Measurements from ENCODE around the gene PIGB.
"Not testable (repeated sequence)": the region's sequence is repeated elsewhere in the genome, so short reads cannot be mapped to it uniquely, and the experiment has no call there.

PIGB gene

GRCh38 chr15:55318588-55319494 is at the start of gene PIGB, which contains the start of gene PIGBOS1:
Gene PIGB, plus strand, starts transcription at chr15:55319222. Its CDS starts 29 bp downstream, at chr15:55319251.
Gene PIGBOS1, minus strand, starts transcription at chr15:55319123. Its CDS starts 1,331 bp downstream, at chr15:55317792.
- in situ Hi-C loops (cut with MboI; ENCODE audit: low sequenced_read_pairs) = no loop called here

GRCh38 chr15:55270291-55270690 is 48.7 kb upstream of the PIGB start:
- in situ Hi-C loops (cut with MboI; ENCODE audit: low sequenced_read_pairs) = no loop called here

GRCh38 chr15:55276324-55276723 is 42.7 kb upstream of the PIGB start:
- in situ Hi-C loops (cut with MboI; ENCODE audit: low sequenced_read_pairs) = no loop called here

GRCh38 chr15:55277116-55277564 is 41.9 kb upstream of the PIGB start:
- in situ Hi-C loops (cut with MboI; ENCODE audit: low sequenced_read_pairs) = no loop called here

GRCh38 chr15:55277715-55278114 is 41.3 kb upstream of the PIGB start:
- in situ Hi-C loops (cut with MboI; ENCODE audit: low sequenced_read_pairs) = no loop called here

GRCh38 chr15:55279100-55279745 is 39.8 kb upstream of the PIGB start:
- in situ Hi-C loops (cut with MboI; ENCODE audit: low sequenced_read_pairs) = no loop called here

GRCh38 chr15:55279746-55280351 is 39.2 kb upstream of the PIGB start:
- in situ Hi-C loops (cut with MboI; ENCODE audit: low sequenced_read_pairs) = loop anchor here (5.0 kb wide), 1 partner anchor 58 kb away; no protein-coding TSS in a partner anchor

- in situ Hi-C loops (cut with MboI; ENCODE audit: low sequenced_read_pairs) = loop anchor here (5.0 kb wide), 1 partner anchor 58 kb away; no protein-coding TSS in a partner anchor
These were observed 38.4 kb upstream of the PIGB start for GRCh38 chr15:55280589-55280988.

GRCh38 chr15:55281517-55282228 is 37.3 kb upstream of the PIGB start:
- in situ Hi-C loops (cut with MboI; ENCODE audit: low sequenced_read_pairs) = loop anchor here (5.0 kb wide), 1 partner anchor 59 kb away; no protein-coding TSS in a partner anchor

GRCh38 chr15:55282284-55282833 is 36.7 kb upstream of the PIGB start:
- in situ Hi-C loops (cut with MboI; ENCODE audit: low sequenced_read_pairs) = loop anchor here (5.0 kb wide), 1 partner anchor 60 kb away; no protein-coding TSS in a partner anchor

GRCh38 chr15:55283379-55284147 is 35.5 kb upstream of the PIGB start:
- in situ Hi-C loops (cut with MboI; ENCODE audit: low sequenced_read_pairs) = loop anchor here (5.0 kb wide), 1 partner anchor 61 kb away; no protein-coding TSS in a partner anchor

GRCh38 chr15:55284426-55284825 is 34.6 kb upstream of the PIGB start:
- in situ Hi-C loops (cut with MboI; ENCODE audit: low sequenced_read_pairs) = loop anchor here (5.0 kb wide), 1 partner anchor 62 kb away; no protein-coding TSS in a partner anchor

- in situ Hi-C loops (cut with MboI; ENCODE audit: low sequenced_read_pairs) = not testable (repeated sequence)
These were observed 32.4 kb upstream of the PIGB start for GRCh38 chr15:55286442-55287189.

- in situ Hi-C loops (cut with MboI; ENCODE audit: low sequenced_read_pairs) = no loop called here
These were observed 30.9 kb upstream of the PIGB start for GRCh38 chr15:55288006-55288717.

- in situ Hi-C loops (cut with MboI; ENCODE audit: low sequenced_read_pairs) = no loop called here
These were observed 29.8 kb upstream of the PIGB start for GRCh38 chr15:55289011-55289745.

- in situ Hi-C loops (cut with MboI; ENCODE audit: low sequenced_read_pairs) = no loop called here
These were observed 29.1 kb upstream of the PIGB start, which contains the start of gene RAB27A for GRCh38 chr15:55289746-55290527. Gene RAB27A, minus strand, starts transcription at chr15:55289813. Its CDS starts 54,879 bp downstream, at chr15:55234934.

Data from HL-60/S4 treated with phorbol 12-myristate 13-acetate at 8.2 ng/mL for 4 days and 3 days (cell line).